ENCODE measurements around the gene TMEM50A.
"Not testable (repeated sequence)": the region's sequence is repeated elsewhere in the genome, so short reads cannot be mapped to it uniquely, and the experiment has no call there.

Gene TMEM50A

GRCh38 chr1:25322127-25322526 is 16.0 kb upstream of the TMEM50A start:
- not testable (repeated sequence) for H3K4me1 Mint-ChIP-seq (ENCODE audit: low read depth); H3K9me3 Mint-ChIP-seq; H3K4me3 Mint-ChIP-seq; H3K36me3 Mint-ChIP-seq (ENCODE audit: low read depth); H3K27ac Mint-ChIP-seq; H3K27me3 Mint-ChIP-seq (ENCODE audit: low read depth)

- not testable (repeated sequence) for H3K4me1 Mint-ChIP-seq (ENCODE audit: low read depth); H3K9me3 Mint-ChIP-seq; H3K27ac Mint-ChIP-seq; H3K36me3 Mint-ChIP-seq (ENCODE audit: low read depth); H3K4me3 Mint-ChIP-seq; H3K27me3 Mint-ChIP-seq (ENCODE audit: low read depth)
Observed at GRCh38 chr1:25324407-25324806, 13.7 kb upstream of the TMEM50A start.

DNA sequence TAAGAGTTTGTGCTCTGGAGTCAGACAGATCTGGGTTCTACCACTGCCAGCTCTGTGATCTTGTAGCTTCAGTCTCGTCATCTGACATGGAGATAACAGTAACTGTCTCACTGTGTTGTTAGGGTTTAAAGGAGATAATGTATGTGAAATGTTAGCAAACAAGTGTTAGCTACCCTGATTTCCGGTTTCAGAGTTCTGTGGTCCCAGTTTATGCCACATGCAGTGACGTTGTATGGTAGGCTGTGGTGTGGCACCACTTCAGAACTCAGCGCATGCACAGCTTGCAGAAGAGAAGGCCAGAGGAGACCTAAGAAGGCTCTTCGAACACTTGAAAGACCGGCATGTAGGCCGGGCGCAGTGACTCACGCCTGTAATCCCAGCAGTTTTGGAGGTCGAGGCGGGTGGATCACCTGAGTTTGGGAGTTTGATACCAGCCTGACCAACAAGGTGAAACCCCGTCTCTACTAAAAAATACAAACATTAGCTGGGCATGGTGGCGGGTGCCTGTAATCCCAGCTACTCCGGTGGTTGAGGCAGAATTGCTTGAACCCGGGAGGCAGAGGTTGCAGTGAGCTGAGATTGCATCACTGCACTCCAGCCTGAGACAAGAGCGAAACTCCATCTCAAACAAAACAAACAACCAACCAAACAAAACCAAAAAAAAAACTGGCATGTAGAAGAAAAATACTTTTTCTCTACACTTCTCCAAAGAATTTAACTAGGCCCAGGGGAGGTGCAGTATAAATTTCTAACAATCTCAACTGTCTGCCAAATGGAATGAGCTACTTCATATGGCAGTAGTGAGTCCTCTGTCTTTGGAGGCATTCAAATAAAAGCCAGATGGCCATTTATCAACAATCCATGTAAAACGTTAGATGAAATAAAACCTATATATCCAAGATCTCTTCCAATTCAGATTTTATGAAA is 10.0 kb upstream of the TMEM50A start:
- not testable (repeated sequence) for H3K9me3 Mint-ChIP-seq; H3K27ac Mint-ChIP-seq; H3K27me3 Mint-ChIP-seq (ENCODE audit: low read depth); H3K36me3 Mint-ChIP-seq (ENCODE audit: low read depth); H3K4me3 Mint-ChIP-seq
- peaks cover 18% of the 10 kb centered on the region for H3K4me1 Mint-ChIP-seq (ENCODE audit: low read depth)

GRCh38 chr1:25328791-25329185 is 9.3 kb upstream of the TMEM50A start:
- H3K9me3 Mint-ChIP-seq; H3K27me3 Mint-ChIP-seq (ENCODE audit: low read depth); H3K27ac Mint-ChIP-seq; H3K4me3 Mint-ChIP-seq: not testable (repeated sequence)
- Mint-ChIP-seq H3K36me3 (ENCODE audit: low read depth) (peaks cover 12% of the 10 kb centered on the region), H3K4me1 (ENCODE audit: low read depth) (peaks cover 23% of the 10 kb centered on the region)

DNA sequence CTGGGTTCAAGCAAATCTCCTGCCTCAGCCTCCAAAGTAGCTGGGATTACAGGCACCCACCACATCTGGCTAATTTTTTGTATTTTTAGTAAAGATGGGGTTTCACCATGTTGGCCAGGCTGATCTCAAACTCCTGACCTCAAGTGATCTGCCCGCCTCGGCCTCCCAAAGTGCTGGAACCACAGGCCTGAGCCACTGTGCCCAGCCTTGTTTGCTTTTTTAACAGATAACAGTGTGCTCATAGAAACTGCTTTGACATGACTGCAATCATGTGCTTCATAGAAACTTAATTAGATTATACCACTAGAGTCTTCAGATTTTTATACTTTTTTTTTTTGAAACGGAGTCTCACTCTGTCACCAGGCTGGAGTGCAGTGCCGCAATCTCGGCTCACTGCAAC is 8.8 kb upstream of the TMEM50A start:
- Mint-ChIP-seq H3K36me3 (ENCODE audit: low read depth) (peaks cover 12% of the 10 kb centered on the region), H3K4me1 (ENCODE audit: low read depth) (peaks cover 26% of the 10 kb centered on the region)
- not testable (repeated sequence) for H3K27me3 Mint-ChIP-seq (ENCODE audit: low read depth); H3K27ac Mint-ChIP-seq; H3K4me3 Mint-ChIP-seq; H3K9me3 Mint-ChIP-seq

DNA sequence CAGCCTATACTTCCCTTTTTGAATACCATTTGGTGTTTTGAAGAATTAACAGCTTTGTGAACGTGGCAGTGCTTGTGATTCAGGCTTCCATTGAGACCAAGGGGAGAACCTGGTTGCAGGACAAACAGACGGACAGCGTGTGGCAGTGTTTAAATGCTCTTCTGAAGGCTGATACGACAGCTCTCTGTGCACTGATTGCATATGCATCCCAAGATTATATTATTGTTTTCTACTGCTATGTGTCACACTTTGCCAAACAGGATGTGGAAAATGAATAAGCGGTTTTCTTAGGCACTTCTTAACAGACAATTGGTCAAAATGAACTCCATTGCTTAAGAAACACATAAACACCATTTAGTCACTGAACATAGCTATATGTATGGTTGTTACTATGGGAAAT is 8.2 kb upstream of the TMEM50A start:
- not testable (repeated sequence) for H3K27me3 Mint-ChIP-seq (ENCODE audit: low read depth); H3K9me3 Mint-ChIP-seq
- peaks cover 15% of the 10 kb centered on the region for H3K36me3 Mint-ChIP-seq (ENCODE audit: low read depth)

GRCh38 chr1:25336922-25337354 is 1.2 kb upstream of the TMEM50A start:
- Mint-ChIP-seq H3K4me1 (ENCODE audit: low read depth) (peaks cover 29% of the 10 kb centered on the region), H3K36me3 (ENCODE audit: low read depth) (peaks cover 29% of the 10 kb centered on the region), H3K27ac (peak overlapping the region; percentile 76), H3K4me3 (peak overlapping the region; percentile 92)
- not testable (repeated sequence) for H3K27me3 Mint-ChIP-seq (ENCODE audit: low read depth); H3K9me3 Mint-ChIP-seq

More for the DNA sequence above, 8.2 kb upstream of the TMEM50A start:
- Mint-ChIP-seq H3K4me3 (peak overlapping the region; percentile 22), H3K27ac (peak overlapping the region; percentile 4), H3K4me1 (ENCODE audit: low read depth) (peaks cover 28% of the 10 kb centered on the region)

GRCh38 chr1:25337483-25338187 is 499 bp upstream of the TMEM50A start:
- H3K4me3 Mint-ChIP-seq = peak overlapping the region; percentile 93
- H3K9me3 Mint-ChIP-seq; H3K27me3 Mint-ChIP-seq (ENCODE audit: low read depth): not testable (repeated sequence)
- peak overlapping the region; percentile 96 for H3K27ac Mint-ChIP-seq
- peaks cover 27% of the 10 kb centered on the region for H3K4me1 Mint-ChIP-seq (ENCODE audit: low read depth)
- H3K36me3 Mint-ChIP-seq (ENCODE audit: low read depth) = peaks cover 26% of the 10 kb centered on the region

DNA sequence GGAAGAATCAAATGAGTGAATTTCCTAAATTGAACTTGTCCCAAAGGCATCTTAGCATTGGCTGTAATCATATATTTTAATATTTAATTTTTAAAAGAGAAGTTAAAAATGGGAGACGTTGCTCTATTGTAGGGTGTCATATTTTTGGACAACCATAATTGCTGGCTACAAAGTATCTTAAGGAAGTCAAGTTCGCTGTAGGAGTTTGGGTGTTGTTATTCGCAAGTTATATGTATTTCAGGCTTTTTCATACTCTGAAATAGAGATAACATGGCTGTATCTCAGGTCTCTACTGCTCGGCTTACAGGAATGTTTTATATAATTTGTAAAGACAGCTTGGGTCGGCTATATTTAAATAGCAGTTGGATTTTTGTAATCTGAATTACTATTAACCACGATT is 852 bp downstream of the TMEM50A start:
- H3K27me3 Mint-ChIP-seq (ENCODE audit: low read depth) = no peaks in the 10 kb centered on the region
- H3K27ac Mint-ChIP-seq = peak overlapping the region; percentile 96
- no peaks in the 10 kb centered on the region for H3K9me3 Mint-ChIP-seq
- H3K4me3 Mint-ChIP-seq = peak overlapping the region; percentile 93
- peaks cover 26% of the 10 kb centered on the region for H3K36me3 Mint-ChIP-seq (ENCODE audit: low read depth)
- peaks cover 27% of the 10 kb centered on the region for H3K4me1 Mint-ChIP-seq (ENCODE audit: low read depth)

GRCh38 chr1:25341746-25342145 is 3.6 kb downstream of the TMEM50A start:
- H3K4me3 Mint-ChIP-seq = no peak overlapping the region
- H3K27ac Mint-ChIP-seq = no peak overlapping the region
- no peaks in the 10 kb centered on the region for H3K27me3 Mint-ChIP-seq (ENCODE audit: low read depth)
- no peaks in the 10 kb centered on the region for H3K9me3 Mint-ChIP-seq
- H3K36me3 Mint-ChIP-seq (ENCODE audit: low read depth) = peaks cover 30% of the 10 kb centered on the region
- H3K4me1 Mint-ChIP-seq (ENCODE audit: low read depth) = peaks cover 21% of the 10 kb centered on the region

- no peak overlapping the region for H3K4me3 Mint-ChIP-seq
Observed at GRCh38 chr1:25342846-25343245, 4.7 kb downstream of the TMEM50A start.

DNA sequence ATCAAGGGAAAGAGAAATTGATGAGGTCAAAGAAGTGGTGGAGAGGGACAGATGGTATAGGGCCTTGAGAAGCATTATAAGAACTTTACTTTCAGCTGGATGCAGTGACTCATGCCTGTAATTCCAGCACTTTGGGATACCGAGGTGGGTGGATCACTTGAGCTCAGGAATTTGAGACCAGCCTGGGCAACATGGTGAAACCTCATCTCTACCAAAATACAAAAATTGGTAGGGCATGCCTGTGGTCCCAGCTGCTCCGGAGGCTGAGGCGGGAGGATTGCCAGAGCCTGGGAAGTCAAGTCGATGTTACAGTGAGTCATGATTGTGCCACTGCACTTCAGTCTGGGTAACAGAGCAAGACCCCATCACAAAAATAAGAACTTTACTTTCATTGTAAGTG is 5.7 kb downstream of the TMEM50A start:
- H3K36me3 Mint-ChIP-seq (ENCODE audit: low read depth) = peaks cover 38% of the 10 kb centered on the region
- H3K27me3 Mint-ChIP-seq (ENCODE audit: low read depth) = no peaks in the 10 kb centered on the region
- peaks cover 24% of the 10 kb centered on the region for H3K4me1 Mint-ChIP-seq (ENCODE audit: low read depth)
- no peak overlapping the region for H3K4me3 Mint-ChIP-seq
- no peaks in the 10 kb centered on the region for H3K9me3 Mint-ChIP-seq
- no peak overlapping the region for H3K27ac Mint-ChIP-seq

More at GRCh38 chr1:25342846-25343245, 4.7 kb downstream of the TMEM50A start:
- H3K9me3 Mint-ChIP-seq = no peaks in the 10 kb centered on the region
- no peak overlapping the region for H3K27ac Mint-ChIP-seq
- H3K4me1 Mint-ChIP-seq (ENCODE audit: low read depth) = peaks cover 21% of the 10 kb centered on the region
- peaks cover 33% of the 10 kb centered on the region for H3K36me3 Mint-ChIP-seq (ENCODE audit: low read depth)
- no peaks in the 10 kb centered on the region for H3K27me3 Mint-ChIP-seq (ENCODE audit: low read depth)

DNA sequence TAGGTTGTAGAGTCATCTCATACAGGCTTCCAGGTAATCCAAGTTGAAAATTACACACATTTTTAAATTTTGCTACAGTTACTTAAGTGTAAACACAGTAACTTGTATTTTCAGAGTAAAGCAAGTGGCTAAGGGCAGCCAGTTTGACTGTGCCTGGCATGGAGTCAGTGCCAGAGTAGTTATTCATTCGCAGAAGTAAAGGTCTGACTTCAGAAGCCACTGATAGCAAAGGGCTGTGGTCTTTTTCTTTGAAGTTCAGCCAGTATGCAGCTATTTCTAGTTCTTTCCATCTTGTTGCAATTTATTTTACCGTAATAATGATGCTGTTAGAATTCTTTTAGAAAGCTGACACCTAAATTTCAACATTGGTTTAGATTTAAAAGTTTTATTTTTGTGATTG is 9.4 kb downstream of the TMEM50A start:
- no peaks in the 10 kb centered on the region for H3K9me3 Mint-ChIP-seq
- peaks cover 36% of the 10 kb centered on the region for H3K36me3 Mint-ChIP-seq (ENCODE audit: low read depth)
- H3K4me1 Mint-ChIP-seq (ENCODE audit: low read depth) = peaks cover 10% of the 10 kb centered on the region
- H3K27me3 Mint-ChIP-seq (ENCODE audit: low read depth) = no peaks in the 10 kb centered on the region
- no peak overlapping the region for H3K27ac Mint-ChIP-seq
- no peak overlapping the region for H3K4me3 Mint-ChIP-seq

GRCh38 chr1:25349606-25350005 is 11.5 kb downstream of the TMEM50A start:
- peaks cover 4% of the 10 kb centered on the region for H3K4me1 Mint-ChIP-seq (ENCODE audit: low read depth)
- H3K36me3 Mint-ChIP-seq (ENCODE audit: low read depth) = peaks cover 32% of the 10 kb centered on the region
- no peaks in the 10 kb centered on the region for H3K27me3 Mint-ChIP-seq (ENCODE audit: low read depth)
- no peak overlapping the region for H3K4me3 Mint-ChIP-seq
- no peaks in the 10 kb centered on the region for H3K9me3 Mint-ChIP-seq
- H3K27ac Mint-ChIP-seq = no peak overlapping the region

DNA sequence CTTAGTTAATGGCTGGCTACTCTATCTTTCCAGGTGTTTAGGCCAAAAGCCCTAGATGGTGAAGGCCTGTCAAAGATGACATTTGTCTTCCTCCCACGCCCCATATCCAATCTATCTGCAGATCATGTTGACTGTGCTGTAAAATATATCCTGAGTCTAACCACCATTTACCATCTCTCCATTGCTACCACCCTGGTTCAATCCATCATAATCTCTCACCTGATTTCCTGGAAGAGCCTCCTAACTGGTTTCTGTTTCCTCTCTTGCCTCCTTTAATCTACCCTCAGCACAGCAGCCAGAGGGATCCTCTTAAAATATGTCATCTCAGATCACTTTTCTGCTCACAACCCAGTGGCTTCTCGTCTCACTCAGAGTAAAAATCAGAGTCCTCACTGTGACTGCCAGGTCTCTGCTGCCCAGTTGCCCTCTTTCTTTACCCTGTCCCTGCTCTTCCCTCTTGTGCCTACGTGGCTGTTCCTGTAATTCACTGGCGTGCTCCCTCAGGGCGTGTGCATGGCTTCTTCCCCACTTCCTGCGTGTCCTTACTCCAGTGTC is 17.8 kb downstream of the TMEM50A start:
- Mint-ChIP-seq H3K36me3 (ENCODE audit: low read depth) (peaks cover 41% of the 10 kb centered on the region), H3K27ac (peak overlapping the region; percentile 74), H3K27me3 (ENCODE audit: low read depth) (no peaks in the 10 kb centered on the region), H3K4me1 (ENCODE audit: low read depth) (peaks cover 32% of the 10 kb centered on the region), H3K4me3 (peak overlapping the region; percentile 41), H3K9me3 (no peaks in the 10 kb centered on the region)
